H1 (cell line): Measurements from ENCODE around the gene ZNF620. TPM values are rescaled to one million over a fixed set of nuclear protein-coding genes. Genes with fewer than 3 reads are reported as not detected.

Source experiments
- CHD7 ChIP-seq: fragments of 300-600 bp; sonication (generic); IDR thresholded peaks from 2 replicates; pipeline ENCODE4 v1.7.1; 2012; ENCODE audit warnings: low read length, moderate library complexity, mild to moderate bottlenecking, inconsistent platforms; ENCODE audit not compliant: insufficient replicate concordance
- TAF7 ChIP-seq: optimal IDR thresholded peaks from 2 replicates; pipeline ENCODE3; 2011; ENCODE audit warnings: low read depth, mild to moderate bottlenecking, inconsistent platforms, low read length, moderate library complexity, borderline replicate concordance
- TEAD4 ChIP-seq: IDR thresholded peaks from 2 replicates; pipeline ENCODE4 v1.6.1; 2012; ENCODE audit warnings: low read depth, low read length, inconsistent platforms, mixed read lengths
- polyA plus RNA-seq, 7 experiments: library from polyadenylated mRNA; depleted of rRNA in 3 of 7; stranded (reverse) in 5 of 7; unstranded in 2 of 7; fragments of >200 nt in 5 of 7; fragments of 200-250 nt in 2 of 7; gene quantifications; 1 replicate in 5 of 7; 2 replicates in 1 of 7; 4 replicates in 1 of 7; pipeline versions ENCODE4 v1.2.1 to v1.2.3, GENCODE V29; 2011 to 2013; ENCODE audit warnings: missing spikeins in 2 of 7, mixed read lengths in 2 of 7
- total RNA-seq: library from RNA; stranded (reverse); fragmentation: NEBNext Ultra II Directional; extraction: Animal tissue kit (Norgen Biotek cat#: 25700); gene quantifications from 2 replicates; pipeline ENCODE4 v1.2.1, GENCODE V29; 2021

ZNF620 gene
- total and polyA plus RNA-seq, 2 of the 8 experiments (the other 6 are each of a cell fraction or from before 2014, with no cell fraction given): 5.1 to 20.2 TPM

- TF ChIP-seq CHD7: no peak
- TF ChIP-seq TAF7: no peak
- TF ChIP-seq TEAD4: no peak
Measured at GRCh38 chr3:40487172-40487571, 18.7 kb upstream of the ZNF620 start (continued).
